T47D (cell line): ENCODE results near the gene IFNW1.
"Not testable (repeated sequence)": the region's sequence is repeated elsewhere in the genome, so short reads cannot be mapped to it uniquely, and the experiment has no call there.

Source experiments
- DNase-seq, 2 experiments: peaks; one replicate each; pipeline versions ENCODE4 v3.0.0 to v3.0.0-alpha.2; 2011 to 2012; ENCODE audit warnings: low read depth in 1 of 2, low spot score in 1 of 2
- JUND ChIP-seq: IDR thresholded peaks from 2 replicates; pipeline ENCODE4 v1.6.1; 2012; ENCODE audit warnings: low read depth
- in situ Hi-C: cut with HindIII; loops from 2 replicates; pipeline ENCODE4 v1.10.0; 2016; ENCODE audit warnings: low sequenced_read_pairs, low pct_unique_long_range_greater_than_20kb

The IFNW1 gene

GRCh38 chr9:21137020-21137419, 4.6 kb downstream of the IFNW1 start:
- TF ChIP-seq JUND, result no peak
- in situ Hi-C loops, result no loop called here
- DNase-seq, result no peak

GRCh38 chr9:21135736-21136135, 5.9 kb downstream of the IFNW1 start:
- TF ChIP-seq JUND, result no peak
- DNase-seq, result no peak
- in situ Hi-C loops, result no loop called here

GRCh38 chr9:21128186-21128585, 13.4 kb downstream of the IFNW1 start:
- DNase-seq, in situ Hi-C loops: not testable (repeated sequence)

GRCh38 chr9:21121595-21122251, 19.9 kb downstream of the IFNW1 start:
- no peak for TF ChIP-seq JUND
- DNase-seq, result no peak
- in situ Hi-C loops, result no loop called here

- in situ Hi-C loops, result no loop called here
- no peak for DNase-seq
- TF ChIP-seq JUND, result no peak
These were observed 20.6 kb downstream of the IFNW1 start for GRCh38 chr9:21121079-21121478.

GRCh38 chr9:21119093-21119770, 22.4 kb downstream of the IFNW1 start:
- no peak for DNase-seq
- in situ Hi-C loops, result no loop called here
- TF ChIP-seq JUND, result no peak

GRCh38 chr9:21114311-21114710, 27.3 kb downstream of the IFNW1 start:
- DNase-seq, result no peak
- TF ChIP-seq JUND, result no peak
- in situ Hi-C loops, result no loop called here

GRCh38 chr9:21110708-21111576, 30.7 kb downstream of the IFNW1 start:
- DNase-seq, result peak; percentile 26 to 81
- in situ Hi-C loops, result no loop called here
- TF ChIP-seq JUND, result no peak

- in situ Hi-C loops, result no loop called here
- DNase-seq, result no peak
- no peak for TF ChIP-seq JUND
These were observed 36.8 kb downstream of the IFNW1 start for GRCh38 chr9:21104787-21105186.

GRCh38 chr9:21102305-21102704, 39.3 kb downstream of the IFNW1 start:
- no peak for DNase-seq
- in situ Hi-C loops, result no loop called here
- no peak for TF ChIP-seq JUND

- TF ChIP-seq JUND, result no peak
- in situ Hi-C loops, result no loop called here
- no peak for DNase-seq
These were observed 43.8 kb downstream of the IFNW1 start for GRCh38 chr9:21097817-21098216.

- DNase-seq, result no peak
- in situ Hi-C loops, result no loop called here
- TF ChIP-seq JUND, result no peak
These were observed 44.8 kb downstream of the IFNW1 start for GRCh38 chr9:21096901-21097255.
